AG09309 (cell line): Measurements from ENCODE around the gene DNAJC9.

ENCODE experiments used
- DNase-seq: peaks from one replicate; pipeline ENCODE4 v3.0.0-alpha.2; 2010; ENCODE audit warnings: low read depth
- H3K4me3 ChIP-seq: 2 replicates; pipeline ENCODE4 v1.5.1; 2011; ENCODE audit warnings: mild to moderate bottlenecking, low read depth, low read length, moderate library complexity; ENCODE audit not compliant: control insufficient read depth
- TF ChIP-seq, protein P1 (sequence below): IDR thresholded peaks from 2 replicates; pipeline ENCODE4 v1.5.1; 2011; ENCODE audit warnings: mild to moderate bottlenecking, low read depth, low read length, inconsistent platforms; ENCODE audit not compliant: insufficient read depth, control insufficient read depth; ENCODE audit errors: missing control alignments

The DNAJC9 gene, protein sequence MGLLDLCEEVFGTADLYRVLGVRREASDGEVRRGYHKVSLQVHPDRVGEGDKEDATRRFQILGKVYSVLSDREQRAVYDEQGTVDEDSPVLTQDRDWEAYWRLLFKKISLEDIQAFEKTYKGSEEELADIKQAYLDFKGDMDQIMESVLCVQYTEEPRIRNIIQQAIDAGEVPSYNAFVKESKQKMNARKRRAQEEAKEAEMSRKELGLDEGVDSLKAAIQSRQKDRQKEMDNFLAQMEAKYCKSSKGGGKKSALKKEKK

DNA sequence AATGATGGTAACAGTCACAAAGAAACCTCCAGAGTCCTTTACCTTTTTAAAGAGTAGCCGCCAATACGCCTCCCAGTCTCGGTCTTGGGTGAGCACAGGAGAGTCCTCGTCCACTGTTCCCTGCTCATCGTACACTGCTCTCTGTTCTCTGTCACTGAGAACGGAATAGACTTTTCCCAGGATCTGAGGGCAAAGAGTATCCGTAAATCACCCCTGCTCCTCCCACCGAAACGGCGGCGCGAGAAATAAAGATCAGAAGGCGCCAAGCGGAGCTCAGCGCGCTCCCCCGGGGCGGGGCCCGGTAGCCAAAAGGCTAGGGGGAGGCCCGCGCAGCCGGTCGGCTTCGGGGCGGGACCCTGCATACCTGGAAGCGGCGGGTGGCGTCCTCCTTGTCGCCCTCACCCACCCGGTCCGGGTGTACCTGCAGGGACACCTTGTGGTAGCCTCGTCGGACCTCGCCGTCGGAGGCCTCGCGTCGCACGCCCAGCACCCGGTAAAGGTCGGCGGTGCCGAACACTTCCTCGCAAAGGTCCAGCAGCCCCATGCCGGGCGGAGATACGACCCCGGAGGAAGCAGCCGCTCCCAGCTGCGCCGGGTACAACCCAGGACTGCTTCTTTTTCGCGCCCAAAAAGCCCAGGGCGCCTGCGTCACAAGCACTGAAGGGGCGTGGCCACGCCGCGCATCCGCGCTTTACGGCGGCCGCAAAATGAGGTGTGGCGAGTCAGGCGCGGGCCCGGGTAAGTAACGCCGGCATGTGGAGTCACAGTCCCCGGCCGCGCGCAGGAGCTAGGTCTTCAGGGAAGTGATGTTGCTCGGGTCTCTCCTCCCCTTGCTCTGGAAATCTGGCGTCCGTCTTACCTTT lies at the start of gene DNAJC9:
Gene DNAJC9, minus strand, starts transcription at position 610 of the 863 bp plus-strand sequence. Its CDS starts 66 bp downstream, at position 544.
- TF ChIP-seq, protein P1, sequence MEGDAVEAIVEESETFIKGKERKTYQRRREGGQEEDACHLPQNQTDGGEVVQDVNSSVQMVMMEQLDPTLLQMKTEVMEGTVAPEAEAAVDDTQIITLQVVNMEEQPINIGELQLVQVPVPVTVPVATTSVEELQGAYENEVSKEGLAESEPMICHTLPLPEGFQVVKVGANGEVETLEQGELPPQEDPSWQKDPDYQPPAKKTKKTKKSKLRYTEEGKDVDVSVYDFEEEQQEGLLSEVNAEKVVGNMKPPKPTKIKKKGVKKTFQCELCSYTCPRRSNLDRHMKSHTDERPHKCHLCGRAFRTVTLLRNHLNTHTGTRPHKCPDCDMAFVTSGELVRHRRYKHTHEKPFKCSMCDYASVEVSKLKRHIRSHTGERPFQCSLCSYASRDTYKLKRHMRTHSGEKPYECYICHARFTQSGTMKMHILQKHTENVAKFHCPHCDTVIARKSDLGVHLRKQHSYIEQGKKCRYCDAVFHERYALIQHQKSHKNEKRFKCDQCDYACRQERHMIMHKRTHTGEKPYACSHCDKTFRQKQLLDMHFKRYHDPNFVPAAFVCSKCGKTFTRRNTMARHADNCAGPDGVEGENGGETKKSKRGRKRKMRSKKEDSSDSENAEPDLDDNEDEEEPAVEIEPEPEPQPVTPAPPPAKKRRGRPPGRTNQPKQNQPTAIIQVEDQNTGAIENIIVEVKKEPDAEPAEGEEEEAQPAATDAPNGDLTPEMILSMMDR = no peak
- peak within 1 kb of the TSS; percentile 57 for H3K4me3 ChIP-seq
- peak; percentile 56 for DNase-seq

DNA sequence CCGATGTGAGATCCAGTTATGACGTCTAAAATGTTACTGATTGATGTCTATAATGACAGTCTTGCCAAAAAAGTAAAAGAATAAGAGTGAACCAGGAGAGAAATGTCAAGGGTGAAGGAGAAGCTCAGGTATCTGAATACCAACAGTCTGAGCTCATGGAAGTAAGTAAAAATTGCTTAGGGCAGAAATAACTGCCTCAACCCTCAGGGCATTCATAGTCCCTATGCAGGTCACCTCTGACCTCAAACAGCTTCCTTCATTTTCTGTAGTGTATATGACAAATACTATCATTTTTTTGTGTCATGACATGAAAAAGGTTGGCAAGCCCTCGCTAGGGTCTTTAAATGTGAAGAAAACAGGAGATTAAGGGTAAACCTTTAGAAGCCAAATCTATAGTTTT lies 46.4 kb upstream of the DNAJC9 start:
- no peak for DNase-seq
- TF ChIP-seq, protein P1 = no peak

DNA sequence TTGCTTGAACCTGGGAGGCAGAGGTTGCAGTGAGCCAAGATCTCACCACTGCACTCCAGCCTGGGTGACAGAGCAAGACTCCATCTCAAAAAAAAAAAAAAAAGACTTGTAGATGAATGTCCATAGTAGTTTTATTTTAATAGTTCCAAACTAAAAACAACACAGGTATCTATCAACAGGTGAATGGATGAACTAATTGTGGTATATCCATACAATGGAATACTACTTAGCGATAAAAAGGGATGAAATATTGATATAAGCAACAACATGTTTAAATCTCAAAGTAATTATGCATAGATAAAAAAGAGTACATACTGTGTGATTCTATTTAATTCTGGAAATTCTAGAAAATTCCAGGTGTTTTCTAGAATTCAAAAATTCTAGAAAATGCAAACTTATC lies 42.9 kb upstream of the DNAJC9 start:
- no peak overlapping the region for H3K4me3 ChIP-seq
- TF ChIP-seq, protein P1 = no peak
- no peak for DNase-seq

More for the DNA sequence above, 46.4 kb upstream of the DNAJC9 start:
- no peak overlapping the region for H3K4me3 ChIP-seq

DNA sequence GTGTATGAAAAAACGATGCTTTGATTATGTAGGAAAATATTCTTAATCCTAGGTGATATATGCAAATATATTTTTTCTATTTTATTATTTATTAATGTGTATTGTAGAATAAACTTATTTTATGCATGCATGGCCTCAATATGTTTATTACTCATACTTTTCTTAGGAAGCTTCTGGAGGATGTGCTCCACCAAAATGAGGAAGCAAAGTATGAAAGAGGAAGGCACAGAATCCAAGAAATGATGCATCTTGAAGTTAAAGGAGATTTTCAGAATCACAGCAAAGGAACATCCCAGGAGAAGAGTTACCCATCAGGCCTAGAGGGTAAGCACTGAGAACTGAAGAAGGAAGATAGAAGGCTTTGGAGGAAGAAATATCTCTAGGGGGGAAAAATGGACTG lies 40.4 kb upstream of the DNAJC9 start:
- H3K4me3 ChIP-seq = no peak overlapping the region
- TF ChIP-seq, protein P1 = no peak
- no peak for DNase-seq

DNA sequence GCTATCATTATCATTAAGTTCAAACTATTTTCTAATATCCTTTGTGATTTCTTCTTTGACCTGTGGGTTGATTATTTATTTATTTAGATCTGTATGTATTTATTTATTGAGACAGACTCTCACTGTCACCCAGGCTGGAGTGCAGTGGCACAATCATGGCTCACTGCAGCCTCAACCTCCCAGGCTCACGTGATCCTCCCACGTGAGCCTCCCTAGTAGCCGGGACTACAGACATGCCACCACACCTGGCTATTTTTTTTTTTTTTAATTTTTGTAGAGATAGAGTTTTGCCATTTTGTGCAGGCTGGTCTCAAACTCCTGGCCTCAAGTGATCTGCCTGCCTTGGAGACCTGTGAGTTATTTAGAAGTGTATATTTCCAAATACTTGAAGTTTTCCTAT lies 34.0 kb upstream of the DNAJC9 start:
- no peak for DNase-seq
- TF ChIP-seq, protein P1 = no peak
- no peak overlapping the region for H3K4me3 ChIP-seq

DNA sequence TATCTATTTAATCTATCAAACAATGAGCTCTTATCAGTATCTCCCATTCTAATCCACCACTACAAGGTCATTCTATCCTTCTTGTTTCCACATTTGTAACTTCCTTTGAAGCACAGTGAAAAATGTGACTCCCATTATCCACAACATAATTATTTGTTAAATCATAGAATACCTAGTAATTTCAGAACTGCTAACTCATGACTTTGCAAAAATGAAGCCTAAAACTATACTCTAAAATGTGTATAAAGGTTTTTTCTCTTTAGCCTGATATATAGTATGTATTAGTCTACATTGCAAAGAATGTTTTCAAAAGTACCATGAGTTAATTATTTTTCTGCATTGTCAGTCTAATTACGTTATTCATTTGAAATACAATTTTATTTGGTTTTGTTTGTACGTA lies 17.4 kb upstream of the DNAJC9 start:
- TF ChIP-seq, protein P1 = no peak
- DNase-seq = no peak
- no peak overlapping the region for H3K4me3 ChIP-seq
